Measurements from ENCODE around the gene DSCAML1. TPM values are rescaled to one million over a fixed set of nuclear protein-coding genes. Genes with fewer than 3 reads are reported as not detected.

The DSCAML1 gene
- total and polyA plus RNA-seq, 3 donors from 2014 or later: 1.6 to 6.1 (median 3.0) TPM

DNA sequence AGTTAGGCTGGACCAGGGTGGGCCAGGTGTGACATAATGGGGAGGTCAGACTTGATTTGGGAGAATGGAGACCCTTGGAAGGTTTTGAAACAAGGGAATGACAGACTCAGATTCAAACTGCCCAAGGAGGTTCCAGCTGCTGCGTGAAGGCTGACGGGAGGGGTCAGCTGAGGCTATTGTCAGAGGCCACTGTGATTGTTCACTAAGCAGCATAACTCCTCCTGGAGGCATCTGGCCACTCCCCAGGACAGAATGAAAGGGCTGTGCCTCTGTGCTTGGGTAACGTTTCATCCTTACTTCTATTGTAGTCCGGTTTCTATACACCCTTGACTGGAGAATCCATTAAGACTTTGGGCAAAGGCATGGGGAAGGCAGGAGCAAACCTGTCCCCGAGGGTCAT is 126.6 kb downstream of the DSCAML1 start:
- Histone ChIP-seq H3K4me1 (peaks cover 3% of the 10 kb centered on the region), H3K27me3 (no peaks in the 10 kb centered on the region), H3K9me3 (no peaks in the 10 kb centered on the region), H3K4me3 (no peak overlapping the region), H3K27ac (no peak overlapping the region), H3K36me3 (ENCODE audit: low read depth, missing control alignments) (no peaks in the 10 kb centered on the region)
- no peak for DNase-seq
- intact Hi-C loops (cut with DNase I; ENCODE audit: low total_unique reads): no loop called here
- TF ChIP-seq POLR2A (IDR thresholded peaks at IDR 0.05): no peak
- TF ChIP-seq, protein P1, sequence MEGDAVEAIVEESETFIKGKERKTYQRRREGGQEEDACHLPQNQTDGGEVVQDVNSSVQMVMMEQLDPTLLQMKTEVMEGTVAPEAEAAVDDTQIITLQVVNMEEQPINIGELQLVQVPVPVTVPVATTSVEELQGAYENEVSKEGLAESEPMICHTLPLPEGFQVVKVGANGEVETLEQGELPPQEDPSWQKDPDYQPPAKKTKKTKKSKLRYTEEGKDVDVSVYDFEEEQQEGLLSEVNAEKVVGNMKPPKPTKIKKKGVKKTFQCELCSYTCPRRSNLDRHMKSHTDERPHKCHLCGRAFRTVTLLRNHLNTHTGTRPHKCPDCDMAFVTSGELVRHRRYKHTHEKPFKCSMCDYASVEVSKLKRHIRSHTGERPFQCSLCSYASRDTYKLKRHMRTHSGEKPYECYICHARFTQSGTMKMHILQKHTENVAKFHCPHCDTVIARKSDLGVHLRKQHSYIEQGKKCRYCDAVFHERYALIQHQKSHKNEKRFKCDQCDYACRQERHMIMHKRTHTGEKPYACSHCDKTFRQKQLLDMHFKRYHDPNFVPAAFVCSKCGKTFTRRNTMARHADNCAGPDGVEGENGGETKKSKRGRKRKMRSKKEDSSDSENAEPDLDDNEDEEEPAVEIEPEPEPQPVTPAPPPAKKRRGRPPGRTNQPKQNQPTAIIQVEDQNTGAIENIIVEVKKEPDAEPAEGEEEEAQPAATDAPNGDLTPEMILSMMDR (IDR thresholded peaks at IDR 0.05): no peak
- 77 to 82% methylated on average over 5 of the region's 5 CpGs for WGBS, 2 donors

DNA sequence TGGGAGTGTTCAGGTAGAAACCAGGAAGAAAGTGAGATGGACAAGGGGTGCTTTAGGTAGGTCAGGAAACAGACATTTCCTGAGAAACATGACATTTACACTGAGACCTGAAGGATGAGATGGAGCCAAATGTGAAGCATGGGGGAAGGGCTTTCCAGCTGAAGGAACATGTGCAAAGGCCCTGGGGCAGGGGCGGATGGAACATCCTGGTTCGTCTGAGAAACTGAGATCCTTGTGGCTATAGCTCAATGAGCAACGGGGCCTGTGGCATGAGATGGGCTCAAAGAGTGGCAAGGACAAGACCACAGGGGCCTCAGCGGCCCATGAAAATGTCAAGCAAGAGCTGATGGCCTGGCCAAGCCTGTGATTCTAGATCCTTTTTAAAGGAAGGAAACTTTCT is 127.4 kb downstream of the DSCAML1 start:
- DNase-seq: no peak
- no peak overlapping the region for H3K27ac ChIP-seq
- H3K4me1 ChIP-seq: peaks cover 1% of the 10 kb centered on the region
- H3K4me3 ChIP-seq: no peak overlapping the region
- no peaks in the 10 kb centered on the region for H3K9me3 ChIP-seq
- intact Hi-C loops (cut with DNase I; ENCODE audit: low total_unique reads): no loop called here
- WGBS, 2 donors: 92 to 95% methylated on average over 4 of the region's 4 CpGs
- H3K27me3 ChIP-seq: no peaks in the 10 kb centered on the region
- H3K36me3 ChIP-seq (ENCODE audit: low read depth, missing control alignments): no peaks in the 10 kb centered on the region
- TF ChIP-seq POLR2A (IDR thresholded peaks at IDR 0.05): no peak
- TF ChIP-seq, protein P1 (IDR thresholded peaks at IDR 0.05): no peak

DNA sequence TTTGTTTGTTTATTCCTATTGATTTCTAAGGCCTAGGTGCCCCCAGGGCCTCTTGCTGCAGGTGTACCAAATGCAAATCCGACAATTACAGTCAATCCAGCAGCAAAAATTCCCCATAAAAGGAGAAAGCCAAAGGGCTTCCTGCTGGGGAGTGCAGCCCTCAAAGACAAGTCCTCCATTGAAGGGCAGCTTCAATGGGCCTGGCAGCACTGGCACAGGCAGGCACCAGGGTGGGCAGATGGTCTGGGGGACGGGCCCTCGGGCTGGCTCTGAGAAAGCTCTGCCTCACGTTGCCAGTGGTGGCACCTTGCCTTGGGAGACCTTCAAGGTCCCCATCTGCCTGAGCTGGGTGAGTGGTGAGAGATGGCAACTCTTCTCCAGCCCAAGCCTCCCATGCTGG is 128.0 kb downstream of the DSCAML1 start:
- no peaks in the 10 kb centered on the region for H3K9me3 ChIP-seq
- WGBS, 2 donors: 84 to 100% methylated on average over 2 to 4 of the region's 4 CpGs
- H3K4me1 ChIP-seq: no peaks in the 10 kb centered on the region
- no peak overlapping the region for H3K27ac ChIP-seq
- no peaks in the 10 kb centered on the region for H3K36me3 ChIP-seq (ENCODE audit: low read depth, missing control alignments)
- no peaks in the 10 kb centered on the region for H3K27me3 ChIP-seq
- no peak for TF ChIP-seq POLR2A (IDR thresholded peaks at IDR 0.05)
- TF ChIP-seq, protein P1 (IDR thresholded peaks at IDR 0.05): no peak
- DNase-seq: no peak
- intact Hi-C loops (cut with DNase I; ENCODE audit: low total_unique reads): no loop called here
- no peak overlapping the region for H3K4me3 ChIP-seq

DNA sequence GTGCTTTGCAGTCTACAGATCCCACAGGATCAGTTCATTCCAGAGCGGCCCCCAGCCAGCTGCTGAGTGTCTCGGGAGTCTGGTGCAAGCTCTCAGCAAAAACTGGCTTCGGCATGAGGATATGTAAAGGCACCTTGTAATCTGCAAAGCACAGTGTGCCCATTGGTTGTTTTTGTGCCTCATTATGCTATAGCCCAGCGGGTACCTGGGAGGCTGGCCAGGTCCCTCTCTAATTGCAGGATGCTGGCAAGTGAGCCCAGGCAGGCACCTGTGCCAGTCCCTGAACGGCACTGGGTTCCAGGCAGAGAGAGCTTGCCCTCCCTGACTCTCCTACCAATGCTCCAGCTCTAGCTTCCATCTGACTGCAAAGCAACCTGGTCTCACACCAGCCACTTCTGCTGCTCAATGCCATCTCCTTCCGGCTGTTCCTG is 128.7 kb downstream of the DSCAML1 start:
- TF ChIP-seq POLR2A (IDR thresholded peaks at IDR 0.05): no peak
- TF ChIP-seq, protein P1 (IDR thresholded peaks at IDR 0.05): no peak
- H3K9me3 ChIP-seq: no peaks in the 10 kb centered on the region
- no peak overlapping the region for H3K27ac ChIP-seq
- intact Hi-C loops (cut with DNase I; ENCODE audit: low total_unique reads): no loop called here
- H3K27me3 ChIP-seq: no peaks in the 10 kb centered on the region
- no peak overlapping the region for H3K4me3 ChIP-seq
- DNase-seq: no peak
- no peaks in the 10 kb centered on the region for H3K4me1 ChIP-seq
- no peaks in the 10 kb centered on the region for H3K36me3 ChIP-seq (ENCODE audit: low read depth, missing control alignments)
- 91 to 95% methylated on average over 6 of the region's 6 CpGs for WGBS, 2 donors

DNA sequence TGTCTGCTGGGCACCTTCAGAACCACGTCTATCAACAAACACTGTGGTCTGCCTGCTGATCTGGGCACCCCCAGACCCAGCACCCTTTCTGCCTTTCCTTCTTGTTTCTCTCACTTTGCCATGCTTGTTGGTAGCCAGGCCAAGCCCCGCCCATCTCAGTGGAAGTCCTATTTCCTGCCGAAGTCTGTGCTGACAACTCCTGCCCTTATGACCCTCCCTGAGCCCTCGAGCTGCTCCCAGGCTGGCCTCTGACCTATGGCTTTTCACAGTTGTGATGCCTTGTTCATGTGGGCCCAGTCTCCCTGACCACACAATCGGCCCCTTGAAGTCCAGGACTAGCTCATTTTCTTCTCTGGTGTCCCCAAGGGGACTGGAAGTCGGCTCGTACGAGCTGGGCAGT is 132.1 kb downstream of the DSCAML1 start:
- 53 to 70% methylated on average over 8 of the region's 8 CpGs for whole genome bisulfite sequencing, 2 donors
- Histone ChIP-seq H3K27me3 (no peaks in the 10 kb centered on the region), H3K9me3 (no peaks in the 10 kb centered on the region), H3K4me1 (no peaks in the 10 kb centered on the region), H3K27ac (no peak overlapping the region), H3K4me3 (no peak overlapping the region), H3K36me3 (ENCODE audit: low read depth, missing control alignments) (no peaks in the 10 kb centered on the region)
- intact Hi-C loops (cut with DNase I; ENCODE audit: low total_unique reads): no loop called here
- no peak for DNase-seq
- no peak for TF ChIP-seq POLR2A (IDR thresholded peaks at IDR 0.05)
- TF ChIP-seq, protein P1 (IDR thresholded peaks at IDR 0.05): no peak

Data from testis (tissue), 3 donors.